Suprapubic skin (tissue), 4 donors: ENCODE data around the gene SUGP1. TPM values are rescaled to one million over a fixed set of nuclear protein-coding genes. Genes with fewer than 3 reads are reported as not detected.
"Not testable (repeated sequence)": the region's sequence is repeated elsewhere in the genome, so short reads cannot be mapped to it uniquely, and the experiment has no call there.

ENCODE experiments used
- DNase-seq, 2 donors: peaks; one replicate each; pipeline ENCODE4 v3.0.0-alpha.2; 2019; ENCODE audit warnings: low spot score in 2 of 2
- H3K27ac ChIP-seq: fragments of 200-600 bp; sonication (generic); one replicate; pipeline ENCODE4 v1.5.1; 2019
- H3K27me3 ChIP-seq: fragments of 200-600 bp; sonication (generic); one replicate; pipeline ENCODE4 v1.5.1; 2019
- H3K36me3 ChIP-seq: fragments of 200-600 bp; sonication (generic); one replicate; pipeline ENCODE4 v1.5.1; 2019
- H3K4me1 ChIP-seq: fragments of 200-600 bp; sonication (generic); one replicate; pipeline ENCODE4 v1.5.1; 2019
- H3K4me3 ChIP-seq: fragments of 200-600 bp; sonication (generic); one replicate; pipeline ENCODE4 v1.5.1; 2019; ENCODE audit warnings: mild to moderate bottlenecking
- H3K9me3 ChIP-seq: fragments of 200-600 bp; sonication (generic); one replicate; pipeline ENCODE4 v1.5.1; 2019
- EP300 ChIP-seq: sonication (generic); formaldehyde crosslinking; IDR thresholded peaks from one replicate; pipeline ENCODE4 v1.6.1; 2017; ENCODE audit warnings: antibody characterized with exemption
- POLR2A ChIP-seq, 2 donors: fragments of 450-650 bp; IDR thresholded peaks; one replicate each; pipeline ENCODE4 v1.6.1; 2017; ENCODE audit warnings: antibody characterized with exemption in 2 of 2, mild to moderate bottlenecking in 2 of 2, moderate library complexity in 2 of 2
- POLR2AphosphoS5 ChIP-seq, 3 donors: sonication (generic); formaldehyde crosslinking; IDR thresholded peaks; one replicate each; pipeline ENCODE4 v1.6.1; 2017; ENCODE audit warnings: antibody characterized with exemption in 3 of 3
- WGBS: methylation state at CpG from one replicate; pipeline ENCODE4 v1.1.5; 2018; 5-methylcytosine and 5-hydroxymethylcytosine counted together
- total RNA-seq, 4 donors: library from RNA; depleted of rRNA; stranded (reverse); fragments of >200 nt; gene quantifications; one replicate each; pipeline ENCODE4 v1.1.0, GENCODE V29; 2016
- TF ChIP-seq, protein P1 (sequence below), 2 donors: fragments of 200-600 bp in 1 of 2; fragments of 450-650 bp in 1 of 2; sonication (generic) in 1 of 2; IDR thresholded peaks; one replicate each; pipeline ENCODE4 v1.5.1; 2016 to 2019; ENCODE audit warnings: antibody characterized with exemption in 2 of 2, mild to moderate bottlenecking in 1 of 2, moderate library complexity in 1 of 2

The SUGP1 gene
- total RNA-seq, 4 donors from 2014 or later: 23.1 to 64.8 (median 31.3) TPM

DNA sequence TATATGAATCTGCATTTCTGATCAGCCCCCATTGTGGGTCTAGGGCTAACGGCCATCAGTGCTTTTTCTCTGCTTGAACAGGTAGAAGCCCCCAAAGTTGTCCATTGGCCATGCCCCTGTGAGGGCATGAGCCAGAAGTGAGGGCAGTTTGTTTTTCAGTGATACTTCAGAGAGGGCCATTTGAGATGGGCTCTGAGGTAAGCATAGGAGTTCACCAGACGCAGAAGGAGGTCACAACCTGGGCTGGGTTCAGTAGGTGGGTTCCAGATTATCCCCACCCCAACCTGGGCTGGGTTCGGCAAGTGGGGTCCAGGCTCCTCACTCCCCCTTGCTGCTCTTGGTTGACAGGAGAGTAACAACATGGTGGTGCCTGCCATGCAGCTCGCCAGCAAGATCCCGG is 33.7 kb upstream of the SUGP1 start:
- Histone ChIP-seq H3K36me3 (peaks cover 87% of the 10 kb centered on the region), H3K4me1 (no peaks in the 10 kb centered on the region), H3K27me3 (no peaks in the 10 kb centered on the region), H3K4me3 (no peak overlapping the region), H3K27ac (no peak overlapping the region), H3K9me3 (no peaks in the 10 kb centered on the region)
- no CpG with 5 or more reads among the region's 5 CpGs for WGBS
- TF ChIP-seq POLR2AphosphoS5 (IDR thresholded peaks at IDR 0.05): no peak
- TF ChIP-seq POLR2A (IDR thresholded peaks at IDR 0.05): no peak
- no peak for DNase-seq

DNA sequence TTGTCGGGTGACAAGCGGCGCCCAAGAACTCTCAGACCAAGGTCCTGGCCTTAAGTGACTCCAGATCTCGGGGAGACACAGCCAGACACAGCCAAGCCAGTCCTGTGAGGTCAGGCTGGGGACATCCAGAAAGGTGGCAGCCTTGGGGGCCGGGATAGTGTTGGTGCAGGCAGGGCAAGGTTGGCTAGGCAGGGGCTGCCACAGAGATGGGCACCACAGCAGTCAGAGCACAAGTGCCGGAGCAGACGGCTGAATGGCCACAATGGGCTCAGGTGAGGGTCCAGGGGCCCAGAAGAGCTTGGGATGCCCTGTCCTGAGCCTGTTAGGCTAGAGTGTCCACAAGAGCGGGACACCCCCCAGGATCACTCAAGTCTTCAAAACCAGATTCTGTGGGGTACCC is 32.5 kb upstream of the SUGP1 start:
- WGBS: 93% methylated on average over 3 of the region's 8 CpGs
- Histone ChIP-seq H3K27ac (no peak overlapping the region), H3K27me3 (no peaks in the 10 kb centered on the region), H3K4me3 (no peak overlapping the region), H3K9me3 (no peaks in the 10 kb centered on the region), H3K36me3 (peaks cover 96% of the 10 kb centered on the region), H3K4me1 (no peaks in the 10 kb centered on the region)
- TF ChIP-seq POLR2AphosphoS5 (IDR thresholded peaks at IDR 0.05) (no peak), EP300 (no peak), POLR2A (IDR thresholded peaks at IDR 0.05) (no peak)
- TF ChIP-seq, protein P1, sequence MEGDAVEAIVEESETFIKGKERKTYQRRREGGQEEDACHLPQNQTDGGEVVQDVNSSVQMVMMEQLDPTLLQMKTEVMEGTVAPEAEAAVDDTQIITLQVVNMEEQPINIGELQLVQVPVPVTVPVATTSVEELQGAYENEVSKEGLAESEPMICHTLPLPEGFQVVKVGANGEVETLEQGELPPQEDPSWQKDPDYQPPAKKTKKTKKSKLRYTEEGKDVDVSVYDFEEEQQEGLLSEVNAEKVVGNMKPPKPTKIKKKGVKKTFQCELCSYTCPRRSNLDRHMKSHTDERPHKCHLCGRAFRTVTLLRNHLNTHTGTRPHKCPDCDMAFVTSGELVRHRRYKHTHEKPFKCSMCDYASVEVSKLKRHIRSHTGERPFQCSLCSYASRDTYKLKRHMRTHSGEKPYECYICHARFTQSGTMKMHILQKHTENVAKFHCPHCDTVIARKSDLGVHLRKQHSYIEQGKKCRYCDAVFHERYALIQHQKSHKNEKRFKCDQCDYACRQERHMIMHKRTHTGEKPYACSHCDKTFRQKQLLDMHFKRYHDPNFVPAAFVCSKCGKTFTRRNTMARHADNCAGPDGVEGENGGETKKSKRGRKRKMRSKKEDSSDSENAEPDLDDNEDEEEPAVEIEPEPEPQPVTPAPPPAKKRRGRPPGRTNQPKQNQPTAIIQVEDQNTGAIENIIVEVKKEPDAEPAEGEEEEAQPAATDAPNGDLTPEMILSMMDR (IDR thresholded peaks at IDR 0.05): no peak
- no peak for DNase-seq

DNA sequence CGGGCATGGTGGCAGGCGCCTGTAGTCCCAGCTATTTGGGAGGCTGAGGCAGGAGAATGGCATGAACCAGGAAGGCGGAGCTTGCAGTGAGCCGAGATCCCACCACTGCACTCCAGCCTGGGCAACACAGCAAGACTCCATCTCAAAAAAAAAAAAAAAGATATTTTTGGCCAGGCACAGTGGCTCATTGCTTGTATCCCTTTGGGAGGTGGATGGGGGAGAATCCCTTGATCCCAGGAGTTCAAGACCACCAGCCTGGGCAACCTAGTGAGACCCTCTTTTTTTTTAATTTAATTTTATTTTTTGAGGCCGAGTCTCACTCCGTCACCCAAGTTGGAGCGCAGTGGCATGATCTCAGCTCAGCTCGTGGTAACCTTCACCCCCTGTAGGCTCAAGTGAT is 30.4 kb upstream of the SUGP1 start:
- 95% methylated on average over 8 of the region's 8 CpGs for WGBS
- H3K9me3 ChIP-seq, H3K4me1 ChIP-seq, H3K27ac ChIP-seq, H3K4me3 ChIP-seq, DNase-seq, H3K27me3 ChIP-seq: not testable (repeated sequence)
- peaks cover 96% of the 10 kb centered on the region for H3K36me3 ChIP-seq

DNA sequence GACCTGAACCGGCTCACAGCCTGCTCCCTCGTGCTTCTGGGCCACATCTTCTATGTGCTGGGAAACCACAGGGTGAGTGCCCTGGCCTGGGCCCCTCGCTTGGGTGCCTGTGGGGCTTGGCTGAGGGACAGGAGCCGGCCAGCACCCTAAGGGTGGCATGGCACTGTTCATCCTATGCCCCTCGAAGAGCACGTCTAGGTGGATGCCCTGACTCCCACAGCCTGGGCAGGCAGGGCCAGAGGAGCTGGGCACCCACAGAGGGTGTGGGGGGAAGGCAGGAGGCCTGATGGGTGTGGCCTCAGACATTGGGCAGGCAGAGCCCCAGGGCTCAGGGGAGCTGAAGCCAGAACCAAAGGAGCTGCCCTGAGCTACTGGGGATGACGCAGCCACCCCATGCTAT is 29.1 kb upstream of the SUGP1 start:
- peaks cover 96% of the 10 kb centered on the region for H3K36me3 ChIP-seq
- H3K4me3 ChIP-seq: no peak overlapping the region
- H3K9me3 ChIP-seq: no peaks in the 10 kb centered on the region
- H3K27me3 ChIP-seq: no peaks in the 10 kb centered on the region
- no peaks in the 10 kb centered on the region for H3K4me1 ChIP-seq
- H3K27ac ChIP-seq: no peak overlapping the region
- 96% methylated on average over 3 of the region's 7 CpGs for WGBS
- TF ChIP-seq EP300: no peak
- no peak for TF ChIP-seq POLR2A (IDR thresholded peaks at IDR 0.05)
- TF ChIP-seq, protein P1 (IDR thresholded peaks at IDR 0.05): no peak
- TF ChIP-seq POLR2AphosphoS5 (IDR thresholded peaks at IDR 0.05): no peak
- no peak for DNase-seq

DNA sequence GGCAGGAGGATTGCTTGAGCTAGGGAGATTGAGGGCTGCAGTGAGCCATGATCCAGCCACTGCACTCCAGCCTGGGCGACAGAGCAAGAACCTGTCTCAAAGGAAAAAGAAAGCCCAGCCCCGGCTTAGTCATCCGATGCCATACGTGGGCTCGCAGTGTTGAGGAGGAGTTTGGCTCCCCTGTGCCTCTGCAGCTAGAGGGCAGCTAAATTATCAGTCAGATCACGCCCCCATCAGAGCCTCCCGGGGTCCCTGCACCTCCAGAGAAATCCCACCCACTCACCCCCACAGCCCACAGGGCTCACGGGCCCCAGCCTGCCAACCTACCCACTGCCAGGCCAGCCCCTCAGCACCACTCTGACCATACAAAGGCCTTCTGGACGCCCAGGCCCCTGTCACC is 28.0 kb upstream of the SUGP1 start:
- no peak for TF ChIP-seq POLR2AphosphoS5 (IDR thresholded peaks at IDR 0.05)
- TF ChIP-seq EP300: no peak
- no peak for TF ChIP-seq POLR2A (IDR thresholded peaks at IDR 0.05)
- TF ChIP-seq, protein P1 (IDR thresholded peaks at IDR 0.05): no peak
- Histone ChIP-seq H3K27ac (no peak overlapping the region), H3K27me3 (no peaks in the 10 kb centered on the region), H3K9me3 (no peaks in the 10 kb centered on the region), H3K36me3 (peaks cover 96% of the 10 kb centered on the region), H3K4me1 (no peaks in the 10 kb centered on the region), H3K4me3 (no peak overlapping the region)
- no peak for DNase-seq
- WGBS: 62% methylated on average over 6 of the region's 9 CpGs

DNA sequence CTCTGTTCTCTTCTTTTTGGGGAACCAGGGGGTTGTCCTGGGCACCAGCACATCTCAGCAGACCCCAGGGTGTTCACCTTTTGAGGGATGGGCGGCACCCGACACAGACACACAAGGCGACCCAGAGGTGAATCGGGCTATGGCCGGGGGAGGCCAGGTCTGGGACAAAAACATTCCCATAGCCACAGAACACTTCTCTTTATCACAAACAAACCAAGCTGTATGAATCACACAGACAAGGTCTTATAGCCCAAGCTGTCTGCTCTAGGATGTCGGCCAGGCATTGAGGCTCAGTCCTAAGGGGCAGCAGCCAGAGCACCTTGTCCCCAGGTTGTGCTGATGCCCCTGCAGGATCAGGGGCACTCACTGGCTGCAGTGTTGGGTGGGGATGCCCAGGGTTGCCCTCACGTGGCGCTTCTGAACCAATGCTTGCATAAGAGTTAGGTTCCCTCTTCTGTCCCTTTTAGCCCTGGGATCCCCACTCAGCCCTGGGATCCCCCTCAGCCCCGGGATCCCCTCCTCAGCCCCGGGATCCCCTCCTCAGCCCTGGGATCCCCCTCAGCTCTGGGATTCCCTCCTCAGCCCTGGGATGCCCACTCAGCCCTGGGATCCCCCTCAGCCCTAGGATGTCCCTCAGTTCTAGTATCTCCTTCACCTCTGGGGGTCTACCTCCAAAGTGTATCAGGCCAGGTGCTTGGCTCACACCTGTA is 27.2 kb upstream of the SUGP1 start:
- no peak for TF ChIP-seq POLR2AphosphoS5 (IDR thresholded peaks at IDR 0.05)
- TF ChIP-seq, protein P1 (IDR thresholded peaks at IDR 0.05): no peak
- no peak for TF ChIP-seq POLR2A (IDR thresholded peaks at IDR 0.05)
- no peak for TF ChIP-seq EP300
- Histone ChIP-seq H3K36me3 (peaks cover 96% of the 10 kb centered on the region), H3K9me3 (no peaks in the 10 kb centered on the region), H3K4me3 (no peak overlapping the region), H3K4me1 (no peaks in the 10 kb centered on the region), H3K27ac (no peak overlapping the region), H3K27me3 (no peaks in the 10 kb centered on the region)
- 90% methylated on average over 8 of the region's 10 CpGs for WGBS
- no peak for DNase-seq
